NCI-H1436 treated with DMSO at 0.1 percent for 48 hours (cell line): ENCODE results near the gene SCG2.
A peak's percentile ranks its signal among the peaks of the same experiment; 100 is the strongest.

Experiments
- DNase-seq: peaks from one replicate; lab custom pipeline; 2025; lab: John Stamatoyannopoulos, UW

Gene SCG2

DNA sequence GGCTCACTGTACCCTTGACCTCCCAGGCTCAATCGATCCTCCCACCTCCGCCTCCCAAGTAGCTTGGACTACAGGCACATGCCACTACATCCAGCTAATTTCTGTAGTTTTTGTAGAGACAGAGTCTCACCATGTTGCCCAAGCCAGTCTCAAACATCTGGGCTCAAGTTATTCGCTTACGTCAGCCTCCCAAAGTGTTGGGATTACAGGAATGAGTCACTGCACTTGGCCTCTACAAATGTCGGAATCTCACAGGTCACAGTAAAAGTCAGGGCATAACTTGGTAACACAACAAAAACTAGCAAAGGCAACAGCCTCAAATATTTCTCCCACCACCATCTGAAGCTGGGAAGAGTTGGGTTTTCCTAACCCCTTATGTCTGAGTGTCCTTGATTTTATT, 25.3 kb downstream of the SCG2 start:
- no peak for DNase-seq

DNA sequence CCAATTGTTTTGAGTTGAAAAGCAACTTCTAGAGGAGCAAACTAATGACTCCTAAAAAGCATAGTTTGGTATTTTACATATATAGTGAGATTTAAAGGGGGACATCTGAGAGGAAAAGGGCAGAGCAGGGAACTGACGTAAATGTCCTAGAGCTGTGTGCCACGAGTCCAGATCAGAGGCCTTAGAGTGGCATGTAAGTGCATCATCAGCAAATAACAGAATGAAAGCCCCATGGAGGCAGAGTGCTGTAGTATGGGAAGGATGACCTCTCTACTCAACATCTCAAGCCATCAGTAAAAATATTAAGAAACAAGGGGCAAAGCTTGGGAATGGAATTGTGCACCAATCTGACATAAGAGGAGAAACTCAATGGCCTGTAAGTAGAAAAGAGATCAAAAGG, 31.4 kb downstream of the SCG2 start:
- DNase-seq: no peak

DNA sequence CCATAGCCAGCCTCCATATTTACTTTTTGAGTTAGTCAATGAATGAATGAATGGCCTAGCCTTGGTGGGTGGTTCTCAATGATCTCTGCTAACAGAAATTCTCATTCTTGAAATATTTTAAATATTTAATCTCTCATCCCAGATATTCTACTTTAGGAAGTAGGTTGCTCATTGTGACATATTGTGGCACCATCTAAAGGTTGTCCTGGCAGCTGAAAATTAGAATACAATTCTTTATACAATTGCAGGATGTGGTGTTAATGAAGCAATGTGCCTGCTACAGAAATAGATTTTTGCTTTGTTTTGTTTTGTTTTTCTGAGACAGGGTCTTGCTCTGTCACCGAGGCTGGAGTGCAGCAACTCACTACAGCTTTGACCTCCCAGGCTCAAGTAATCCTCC, 35.8 kb downstream of the SCG2 start:
- no peak for DNase-seq

DNA sequence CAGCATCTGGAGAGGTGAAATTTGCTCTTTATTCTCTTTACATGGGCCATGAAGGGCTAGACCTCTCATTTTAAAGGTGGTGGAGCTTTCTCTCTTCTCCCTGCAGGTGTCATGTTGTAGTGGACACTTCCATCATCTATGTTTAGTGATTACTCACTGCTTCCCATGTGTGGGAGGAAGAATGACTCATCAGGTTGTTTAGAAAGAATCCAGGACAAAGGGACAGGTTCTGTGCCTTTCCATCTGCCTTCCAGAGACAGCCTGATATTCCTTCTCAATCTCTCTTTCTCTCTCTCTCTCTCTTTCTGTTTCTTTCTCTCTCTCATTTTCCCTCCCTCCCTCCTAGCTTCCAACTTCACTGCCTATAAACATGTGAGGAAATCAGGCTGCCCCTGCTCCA, 38.7 kb downstream of the SCG2 start:
- DNase-seq: peak; percentile 34

DNA sequence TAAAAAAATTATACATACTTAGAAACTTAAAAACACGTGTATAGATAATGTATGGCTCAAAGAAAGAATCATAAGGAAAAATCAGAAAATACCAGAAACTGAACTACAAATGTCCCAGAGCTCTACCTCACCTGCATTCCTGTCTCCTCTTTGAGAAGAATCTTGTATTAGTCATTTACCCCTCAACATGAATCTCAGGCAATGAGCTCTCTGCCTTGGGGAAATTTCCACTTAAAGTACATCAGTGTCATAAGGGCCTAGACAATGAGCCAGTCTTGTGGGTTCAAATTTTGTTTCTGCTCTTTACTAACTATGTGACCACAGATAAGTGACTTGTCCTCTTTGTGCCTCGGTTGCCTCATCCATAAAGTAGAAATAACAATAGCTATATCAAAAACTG, 40.1 kb downstream of the SCG2 start:
- no peak for DNase-seq

DNA sequence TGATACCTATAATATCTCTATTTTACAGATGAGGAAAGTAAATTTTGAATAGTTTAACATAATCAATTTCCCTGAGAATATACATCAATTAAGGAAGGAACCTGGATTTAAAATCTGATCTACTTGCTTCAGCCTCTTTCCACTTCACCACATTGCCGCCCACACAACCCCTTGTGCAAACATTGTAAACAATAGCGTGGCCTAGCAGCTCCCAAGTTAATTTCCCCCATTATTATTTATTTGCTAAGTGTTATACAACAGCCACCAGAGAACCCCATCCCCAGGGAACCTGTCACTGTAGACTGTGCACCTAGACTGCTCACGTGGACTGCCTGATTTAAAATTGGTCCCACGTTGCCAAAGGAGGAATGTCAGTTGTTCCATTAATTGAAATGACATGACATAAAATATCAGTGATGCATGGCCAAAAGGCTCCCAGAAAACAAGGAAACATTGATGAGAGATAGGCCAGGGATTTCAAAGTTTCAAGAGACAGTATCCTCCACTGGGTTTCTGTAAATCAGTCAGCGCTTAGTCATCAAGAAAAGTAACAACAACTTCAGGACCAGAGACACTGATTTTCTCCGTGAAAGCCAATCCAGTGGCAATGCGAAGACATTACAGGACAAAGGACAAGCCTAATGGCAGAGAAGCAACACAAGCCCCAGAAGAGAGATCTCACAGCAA, 41.3 kb downstream of the SCG2 start:
- peak; percentile 97 for DNase-seq

DNA sequence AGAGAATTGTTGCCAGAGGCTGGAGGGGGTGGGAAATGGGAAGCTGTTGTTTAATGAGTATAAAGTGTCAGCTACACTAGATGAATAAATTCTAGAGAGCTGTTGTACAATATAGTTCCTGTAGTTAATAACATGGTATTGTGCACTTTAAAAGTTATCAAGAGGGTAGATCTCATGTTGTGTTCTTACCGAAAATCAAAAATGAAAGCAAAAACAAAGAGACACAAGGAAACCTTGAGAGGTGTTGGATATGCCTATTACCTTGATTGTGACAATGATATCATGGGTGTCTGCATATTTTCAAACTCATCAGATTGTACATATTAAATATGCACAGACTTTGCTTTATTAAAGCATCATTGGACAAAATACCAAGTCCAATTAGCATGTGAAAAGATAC, 43.2 kb downstream of the SCG2 start:
- no peak for DNase-seq

DNA sequence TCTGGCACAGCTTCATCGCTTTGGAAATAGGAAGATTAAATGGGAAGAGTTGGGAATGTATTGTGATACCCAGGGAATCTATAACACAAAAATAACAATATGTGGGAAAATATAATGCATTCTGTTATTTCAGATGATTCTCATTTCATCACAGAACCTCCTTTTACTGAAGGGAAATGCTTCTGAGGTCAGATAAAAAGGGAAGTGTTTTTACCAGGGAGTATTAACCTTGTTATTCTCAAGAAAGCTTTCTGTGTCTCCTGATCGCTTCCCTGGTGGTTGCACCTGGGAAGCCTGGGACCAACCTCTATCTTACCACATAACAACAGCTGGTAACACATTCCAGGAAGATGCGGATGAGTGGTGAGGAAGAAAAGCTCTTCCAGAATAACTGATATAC, 47.2 kb downstream of the SCG2 start:
- no peak for DNase-seq

DNA sequence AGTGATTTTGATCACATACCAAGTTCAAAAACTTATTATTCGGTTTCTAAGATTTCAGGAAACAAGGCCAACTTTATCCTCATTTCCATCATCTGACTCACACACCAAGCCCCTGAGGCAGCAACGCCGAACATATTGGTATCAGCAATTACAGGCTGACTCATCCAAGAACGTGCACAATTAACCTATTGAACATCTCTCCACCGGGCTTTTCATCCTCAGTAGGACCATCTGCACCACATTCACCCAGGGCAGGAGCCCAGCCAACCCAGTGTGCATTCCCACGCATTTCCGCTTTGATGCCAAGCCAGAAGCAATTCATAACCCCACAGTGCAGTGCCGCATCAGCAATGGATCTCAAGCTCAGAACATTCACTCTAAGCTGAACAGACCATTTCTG, 52.9 kb downstream of the SCG2 start:
- peak; percentile 7 for DNase-seq

DNA sequence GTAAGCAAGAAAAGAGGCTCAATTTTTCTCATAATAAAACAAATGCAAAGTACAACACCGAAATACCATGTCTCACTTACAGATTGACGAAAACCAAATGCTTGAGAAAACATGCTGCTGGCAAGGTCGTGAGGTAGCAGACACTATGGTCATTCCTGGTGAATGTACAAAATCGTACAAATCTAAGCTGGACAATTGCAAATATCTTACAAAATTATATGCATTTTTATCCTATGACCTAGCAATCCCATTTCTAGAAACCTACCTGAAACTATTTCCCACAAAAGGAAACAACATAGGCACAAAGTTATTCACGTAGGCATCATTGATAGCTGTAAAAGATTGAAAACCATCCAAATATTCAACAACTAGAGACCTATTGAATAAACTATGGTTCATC, 54.0 kb downstream of the SCG2 start:
- DNase-seq: no peak
